ENCODE results near the gene AKR1C1. TPM values are rescaled to one million over a fixed set of nuclear protein-coding genes. Genes with fewer than 3 reads are reported as not detected.

Gene AKR1C1
- total and polyA plus RNA-seq, 2 of the 4 experiments (the other 2 are of a cell fraction), result 5.0 to 5.4 TPM

DNA sequence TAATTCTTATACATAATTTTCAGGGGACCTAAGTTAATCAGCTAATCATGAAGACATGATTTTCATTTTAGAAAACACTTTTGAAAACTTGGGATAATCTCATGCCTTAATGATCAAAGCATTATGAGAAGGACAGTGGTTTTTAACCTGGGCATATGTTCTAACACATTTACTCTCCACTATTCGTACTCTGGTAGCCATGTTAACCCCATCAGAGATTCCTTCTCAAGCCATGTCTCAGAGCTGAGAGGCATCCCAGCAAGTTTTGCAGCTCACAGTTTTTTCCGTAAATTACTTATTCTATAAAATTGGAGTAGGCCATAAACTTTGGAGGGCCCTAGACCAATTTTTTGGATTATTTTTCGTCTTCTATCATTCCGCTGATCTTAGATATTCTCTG lies 15.7 kb downstream of the AKR1C1 start:
- Histone ChIP-seq H3K4me3 (ENCODE audit: insufficient read depth, low read depth, low read length) (no peak overlapping the region), H2AK5ac (ENCODE audit: low read depth, low read length) (no peak overlapping the region), H4K5ac (ENCODE audit: low read depth, low read length) (no peak overlapping the region), H3K4me1 (ENCODE audit: control insufficient read depth, insufficient read depth, low read length) (no peaks in the 10 kb centered on the region), H3K56ac (ENCODE audit: extremely low read depth, insufficient read depth, low read length) (no peak overlapping the region), H3K14ac (replicated peaks; ENCODE audit: low read depth, low read length) (no peak overlapping the region), H3K79me1 (ENCODE audit: low read depth in 1 of 2, low read length in 2 of 2) (no peaks in the 10 kb centered on the region), H2BK20ac (ENCODE audit: low read depth, low read length) (no peak overlapping the region), H4K8ac (ENCODE audit: low read depth in 2 of 2, low read length in 2 of 2) (no peak overlapping the region), H3K18ac (ENCODE audit: low read depth, low read length) (no peak overlapping the region), H4K91ac (ENCODE audit: insufficient read depth, low read depth, low read length) (no peak overlapping the region), H2AK9ac (replicated peaks; ENCODE audit: low read depth, low read length, poor library complexity) (no peak overlapping the region), H3K23ac (ENCODE audit: low read depth, low read length) (no peak overlapping the region), H2AFZ (replicated peaks; ENCODE audit: low read length, poor library complexity) (no peak overlapping the region), H3K9me3 (ENCODE audit: control insufficient read depth, insufficient read depth, low read length) (no peaks in the 10 kb centered on the region), H3K4ac (ENCODE audit: low read depth, low read length) (no peak overlapping the region), H2BK15ac (ENCODE audit: low read depth, low read length) (no peak overlapping the region), H4K20me1 (ENCODE audit: insufficient read depth, low read length) (no peaks in the 10 kb centered on the region), H2BK120ac (ENCODE audit: low read depth, low read length) (no peak overlapping the region), H3K9ac (ENCODE audit: low read depth, low read length) (no peak overlapping the region), H3K9me1 (ENCODE audit: insufficient read depth, low read length) (no peaks in the 10 kb centered on the region), H2BK5ac (ENCODE audit: low read depth, low read length, poor library complexity, severe bottlenecking) (no peak overlapping the region), H3K4me2 (ENCODE audit: low read depth, low read length) (no peak overlapping the region), H3K27me3 (ENCODE audit: control insufficient read depth, insufficient read depth, low read length) (no peaks in the 10 kb centered on the region), H3K27ac (ENCODE audit: insufficient read depth, low read length) (no peak overlapping the region), H3K36me3 (ENCODE audit: control insufficient read depth, insufficient read depth, low read length) (no peaks in the 10 kb centered on the region)
- no peak for ATAC-seq (ENCODE audit: low read depth)
- TF ChIP-seq SMC3 (IDR thresholded peaks at IDR 0.05; ENCODE audit: low read depth, low read length) (no peak), CHD1 (IDR thresholded peaks at IDR 0.05; ENCODE audit: low read depth, low read length) (no peak), NFE2L2 (IDR thresholded peaks at IDR 0.05; ENCODE audit: low read depth, low read length) (no peak), RAD21 (IDR thresholded peaks at IDR 0.05; ENCODE audit: low read length) (no peak), CEBPB (IDR thresholded peaks at IDR 0.05; ENCODE audit: low read depth, low read length) (no peak), RFX5 (IDR thresholded peaks at IDR 0.05; ENCODE audit: low read depth, low read length) (no peak), MAFK (IDR thresholded peaks at IDR 0.05; ENCODE audit: low read depth, low read length) (no peak), BHLHE40 (IDR thresholded peaks at IDR 0.05; ENCODE audit: low read depth, low read length) (no peak), POLR2A (IDR thresholded peaks at IDR 0.05; ENCODE audit: low read depth, low read length) (no peak), MAZ (IDR thresholded peaks at IDR 0.05; ENCODE audit: borderline replicate concordance, low read depth, low read length) (no peak), FOS (IDR thresholded peaks at IDR 0.05; ENCODE audit: low read depth, low read length) (no peak)
- TF ChIP-seq, protein P1, sequence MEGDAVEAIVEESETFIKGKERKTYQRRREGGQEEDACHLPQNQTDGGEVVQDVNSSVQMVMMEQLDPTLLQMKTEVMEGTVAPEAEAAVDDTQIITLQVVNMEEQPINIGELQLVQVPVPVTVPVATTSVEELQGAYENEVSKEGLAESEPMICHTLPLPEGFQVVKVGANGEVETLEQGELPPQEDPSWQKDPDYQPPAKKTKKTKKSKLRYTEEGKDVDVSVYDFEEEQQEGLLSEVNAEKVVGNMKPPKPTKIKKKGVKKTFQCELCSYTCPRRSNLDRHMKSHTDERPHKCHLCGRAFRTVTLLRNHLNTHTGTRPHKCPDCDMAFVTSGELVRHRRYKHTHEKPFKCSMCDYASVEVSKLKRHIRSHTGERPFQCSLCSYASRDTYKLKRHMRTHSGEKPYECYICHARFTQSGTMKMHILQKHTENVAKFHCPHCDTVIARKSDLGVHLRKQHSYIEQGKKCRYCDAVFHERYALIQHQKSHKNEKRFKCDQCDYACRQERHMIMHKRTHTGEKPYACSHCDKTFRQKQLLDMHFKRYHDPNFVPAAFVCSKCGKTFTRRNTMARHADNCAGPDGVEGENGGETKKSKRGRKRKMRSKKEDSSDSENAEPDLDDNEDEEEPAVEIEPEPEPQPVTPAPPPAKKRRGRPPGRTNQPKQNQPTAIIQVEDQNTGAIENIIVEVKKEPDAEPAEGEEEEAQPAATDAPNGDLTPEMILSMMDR (conservative IDR thresholded peaks at IDR 0.05; ENCODE audit: low read depth, low read length), result no peak
- TF ChIP-seq, protein P2, sequence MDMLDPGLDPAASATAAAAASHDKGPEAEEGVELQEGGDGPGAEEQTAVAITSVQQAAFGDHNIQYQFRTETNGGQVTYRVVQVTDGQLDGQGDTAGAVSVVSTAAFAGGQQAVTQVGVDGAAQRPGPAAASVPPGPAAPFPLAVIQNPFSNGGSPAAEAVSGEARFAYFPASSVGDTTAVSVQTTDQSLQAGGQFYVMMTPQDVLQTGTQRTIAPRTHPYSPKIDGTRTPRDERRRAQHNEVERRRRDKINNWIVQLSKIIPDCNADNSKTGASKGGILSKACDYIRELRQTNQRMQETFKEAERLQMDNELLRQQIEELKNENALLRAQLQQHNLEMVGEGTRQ (IDR thresholded peaks at IDR 0.05; ENCODE audit: low read depth, low read length), result no peak
- intact Hi-C loops (cut with micrococcal nuclease), result no loop called here
- WGBS, 2 experiments (ENCODE audit: extremely low coverage in 2 of 2, insufficient read length in 1 of 2), result no CpG with 5 or more reads among the region's 4 CpGs
- dilution Hi-C loops (cut with HindIII; ENCODE audit: low sequenced_read_pairs, unreplicated experiment), result no loop called here
- ChIA-PET CTCF (interaction anchor here (1.4 kb wide), 1 partner anchor 129 kb away, joined by 4 read pairs; no protein-coding TSS in a partner anchor), POLR2A (ENCODE audit: unreplicated experiment) (no interaction called here)
- BruUV-seq (replicated peaks), result no TSS peak
- no peak for DNase-seq
- in situ Hi-C loops (cut with MboI; ENCODE audit: low sequenced_read_pairs), result no loop called here

Measured in IMR-90 (cell line).